KBM-7 (cell line): Measurements from ENCODE around the gene PPP1R1C.

ENCODE experiments used
- DNase-seq: peaks from one replicate; pipeline ENCODE4 v3.0.0-alpha.2; 2015
- in situ Hi-C: fragments of 300-500 bp; cut with MboI; formaldehyde crosslinking; loops from 2 replicates; pipeline ENCODE4 v1.14.3; 2020; ENCODE audit warnings: low sequenced_read_pairs, low pct_unique_long_range_greater_than_20kb, mixed read lengths

PPP1R1C gene

GRCh38 chr2:182050333-182051135, 64.9 kb downstream of the PPP1R1C start:
- DNase-seq = no peak
- in situ Hi-C loops = no loop called here

GRCh38 chr2:182055993-182056392, 70.3 kb downstream of the PPP1R1C start:
- no peak for DNase-seq
- in situ Hi-C loops = no loop called here

GRCh38 chr2:182057002-182057401, 71.3 kb downstream of the PPP1R1C start:
- in situ Hi-C loops = no loop called here
- no peak for DNase-seq

- no peak for DNase-seq
- in situ Hi-C loops = no loop called here
These were observed 72.4 kb downstream of the PPP1R1C start for GRCh38 chr2:182058056-182058455.

- in situ Hi-C loops = no loop called here
- no peak for DNase-seq
These were observed 76.1 kb downstream of the PPP1R1C start for GRCh38 chr2:182061739-182062138.

- no peak for DNase-seq
- in situ Hi-C loops = no loop called here
These were observed 76.8 kb downstream of the PPP1R1C start for GRCh38 chr2:182062329-182062972.

GRCh38 chr2:182064019-182064778, 78.5 kb downstream of the PPP1R1C start:
- no peak for DNase-seq

GRCh38 chr2:182066400-182067087, 80.9 kb downstream of the PPP1R1C start:
- no peak for DNase-seq
- in situ Hi-C loops = no loop called here

More at GRCh38 chr2:182064019-182064778, 78.5 kb downstream of the PPP1R1C start:
- in situ Hi-C loops = no loop called here

- in situ Hi-C loops = no loop called here
These were observed 81.7 kb downstream of the PPP1R1C start for GRCh38 chr2:182067393-182067792.

GRCh38 chr2:182068811-182069210, 83.2 kb downstream of the PPP1R1C start:
- in situ Hi-C loops = no loop called here
- DNase-seq = no peak

More at GRCh38 chr2:182067393-182067792, 81.7 kb downstream of the PPP1R1C start:
- no peak for DNase-seq

GRCh38 chr2:182069416-182069815, 83.8 kb downstream of the PPP1R1C start:
- DNase-seq = no peak
- in situ Hi-C loops = no loop called here

- no peak for DNase-seq
- in situ Hi-C loops = no loop called here
These were observed 84.3 kb downstream of the PPP1R1C start for GRCh38 chr2:182069908-182070307.

- in situ Hi-C loops = no loop called here
- no peak for DNase-seq
These were observed 85.1 kb downstream of the PPP1R1C start for GRCh38 chr2:182070736-182071135.

- DNase-seq = no peak
- in situ Hi-C loops = no loop called here
These were observed 87.2 kb downstream of the PPP1R1C start for GRCh38 chr2:182072861-182073260.

GRCh38 chr2:182073613-182074012, 88.0 kb downstream of the PPP1R1C start:
- in situ Hi-C loops = no loop called here

GRCh38 chr2:182077023-182077422, 91.4 kb downstream of the PPP1R1C start:
- DNase-seq = no peak
- in situ Hi-C loops = no loop called here

More at GRCh38 chr2:182073613-182074012, 88.0 kb downstream of the PPP1R1C start:
- no peak for DNase-seq

GRCh38 chr2:182077448-182078142, 91.9 kb downstream of the PPP1R1C start:
- DNase-seq = peak; percentile 65
- in situ Hi-C loops = no loop called here

- DNase-seq = no peak
- in situ Hi-C loops = no loop called here
These were observed 93.4 kb downstream of the PPP1R1C start for GRCh38 chr2:182078988-182079602.
